Activated naive CD4-positive, alpha-beta T cell treated with anti-CD3 and anti-CD28 coated beads, Interleukin-2, amount 50 U/mL, for 16 hours (primary cell): Measurements from ENCODE around the gene NCEH1.
"Not testable (repeated sequence)": the region's sequence is repeated elsewhere in the genome, so short reads cannot be mapped to it uniquely, and the experiment has no call there.

Experiments
- DNase-seq: peaks from one replicate; pipeline ENCODE4 v3.0.0-alpha.2; 2020

The NCEH1 gene, protein sequence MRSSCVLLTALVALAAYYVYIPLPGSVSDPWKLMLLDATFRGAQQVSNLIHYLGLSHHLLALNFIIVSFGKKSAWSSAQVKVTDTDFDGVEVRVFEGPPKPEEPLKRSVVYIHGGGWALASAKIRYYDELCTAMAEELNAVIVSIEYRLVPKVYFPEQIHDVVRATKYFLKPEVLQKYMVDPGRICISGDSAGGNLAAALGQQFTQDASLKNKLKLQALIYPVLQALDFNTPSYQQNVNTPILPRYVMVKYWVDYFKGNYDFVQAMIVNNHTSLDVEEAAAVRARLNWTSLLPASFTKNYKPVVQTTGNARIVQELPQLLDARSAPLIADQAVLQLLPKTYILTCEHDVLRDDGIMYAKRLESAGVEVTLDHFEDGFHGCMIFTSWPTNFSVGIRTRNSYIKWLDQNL

GRCh38 chr3:172710664-172711453 is at the start of gene NCEH1:
Gene NCEH1, minus strand, starts transcription at chr3:172711067. Its CDS starts 83 bp downstream, at chr3:172710984.
- DNase-seq, result peak; percentile 63

GRCh38 chr3:172760416-172760815 is 49.5 kb upstream of the NCEH1 start:
- DNase-seq, result not testable (repeated sequence)

DNA sequence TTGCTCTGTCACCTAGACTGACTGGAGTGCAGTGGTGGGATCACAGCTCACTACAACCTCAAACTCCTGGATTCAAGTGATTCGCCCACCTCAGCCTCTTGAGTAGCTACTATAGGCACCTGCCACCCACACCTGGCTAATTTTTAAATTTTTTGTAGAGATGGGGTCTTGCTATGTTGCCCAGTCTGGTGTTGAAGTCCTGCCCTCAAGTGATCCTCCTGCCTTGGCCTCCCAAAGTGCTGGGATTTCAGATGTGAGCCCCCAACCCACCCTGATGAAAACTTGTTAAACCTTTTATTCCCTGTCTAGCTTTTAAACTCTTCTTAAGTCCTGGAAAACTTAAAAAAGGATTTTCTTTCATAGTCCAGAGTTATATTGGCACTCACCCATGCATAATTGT is 42.3 kb upstream of the NCEH1 start:
- no peak for DNase-seq

- no peak for DNase-seq
Observed at GRCh38 chr3:172752651-172753050, 41.8 kb upstream of the NCEH1 start.

DNA sequence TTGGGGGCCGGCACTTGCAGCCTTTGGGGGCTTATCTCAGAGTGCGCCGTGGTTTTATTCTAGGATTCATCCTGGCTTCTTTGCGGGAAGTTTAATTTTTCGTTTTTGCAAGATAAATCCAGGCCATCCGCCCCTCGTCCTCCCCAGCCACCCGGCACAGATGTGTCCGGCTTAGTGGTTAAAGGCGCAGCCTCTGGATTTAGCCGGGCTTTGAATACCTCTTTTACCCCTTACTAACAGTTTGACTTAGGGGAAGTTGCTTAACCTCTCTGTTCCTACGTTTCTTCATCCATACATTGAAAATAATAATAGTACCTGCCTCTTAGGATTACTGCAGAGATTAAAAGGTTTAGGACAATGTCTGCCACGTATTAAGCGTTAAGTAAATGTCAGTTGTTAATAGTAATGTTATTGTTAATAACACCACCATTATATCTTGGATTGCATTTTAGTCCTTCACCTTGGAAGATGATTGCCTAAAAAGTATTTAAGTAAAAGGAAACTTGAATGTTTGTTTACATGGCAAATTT is 40.4 kb upstream of the NCEH1 start:
- no peak for DNase-seq

- DNase-seq, result peak; percentile 96
Observed at GRCh38 chr3:172750368-172751174, 39.7 kb upstream of the NCEH1 start, which contains the start of gene ECT2. Gene ECT2, plus strand, starts transcription at chr3:172750726. Its CDS starts 3,805 bp downstream, at chr3:172754531.

GRCh38 chr3:172750069-172750367 is 39.2 kb upstream of the NCEH1 start:
- DNase-seq, result no peak

GRCh38 chr3:172749230-172749965 is 38.5 kb upstream of the NCEH1 start:
- DNase-seq, result no peak

DNA sequence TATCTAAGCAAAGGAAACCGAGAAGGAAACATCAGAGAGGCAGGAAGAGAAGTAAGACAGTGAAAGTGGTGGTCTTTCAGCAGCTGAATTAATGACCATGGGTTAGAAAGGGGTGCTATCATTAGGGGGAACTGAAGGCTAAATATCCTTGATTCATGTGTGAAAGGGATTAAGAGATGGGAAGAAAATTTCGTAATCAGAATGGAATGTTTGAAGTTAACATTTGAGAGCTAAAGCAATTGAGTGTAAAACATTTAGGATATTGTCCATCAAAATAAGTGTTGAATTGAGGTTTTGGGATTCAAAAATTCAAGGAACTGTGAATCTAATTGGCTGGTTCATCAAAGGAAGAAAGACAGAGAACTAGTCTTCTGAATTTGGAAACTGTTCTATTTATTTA is 35.6 kb upstream of the NCEH1 start:
- DNase-seq, result no peak

- no peak for DNase-seq
Observed at GRCh38 chr3:172739462-172739861, 28.6 kb upstream of the NCEH1 start.

DNA sequence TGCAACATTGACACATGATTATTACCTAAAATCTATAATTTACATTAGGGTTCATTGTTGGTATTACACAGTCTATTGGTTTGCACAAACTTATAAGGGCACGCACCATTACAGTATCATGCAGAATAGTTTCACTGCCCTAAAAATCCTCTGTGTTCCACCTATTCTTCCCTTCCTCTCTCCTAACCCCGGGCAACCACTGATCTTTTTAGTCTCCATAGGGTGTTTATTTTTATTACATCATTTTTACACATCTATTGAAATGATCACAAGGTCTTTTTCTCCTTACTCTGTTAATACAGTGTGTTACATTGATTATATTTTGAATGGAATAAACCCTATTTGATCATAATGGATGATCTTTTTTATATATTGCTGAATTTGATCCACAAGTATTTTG is 24.1 kb upstream of the NCEH1 start:
- no peak for DNase-seq

DNA sequence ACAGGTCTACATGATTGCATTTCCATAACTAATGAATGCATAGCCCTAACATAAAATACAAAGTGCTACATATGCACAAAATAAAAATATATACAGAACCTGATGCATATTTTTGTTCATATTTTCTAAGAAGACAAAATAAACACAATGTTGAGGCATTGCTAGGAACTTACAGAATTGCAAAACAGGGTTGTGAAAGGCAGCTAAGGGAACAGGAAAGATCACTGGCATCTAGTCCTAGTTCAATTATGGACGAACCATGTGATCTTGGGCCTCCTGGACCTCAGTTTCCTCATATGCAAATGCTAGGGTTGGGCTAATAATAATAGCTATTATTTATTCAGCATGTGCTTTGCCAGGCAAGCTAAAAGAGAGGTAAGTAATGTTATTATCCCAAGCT is 15.5 kb upstream of the NCEH1 start:
- DNase-seq, result no peak

DNA sequence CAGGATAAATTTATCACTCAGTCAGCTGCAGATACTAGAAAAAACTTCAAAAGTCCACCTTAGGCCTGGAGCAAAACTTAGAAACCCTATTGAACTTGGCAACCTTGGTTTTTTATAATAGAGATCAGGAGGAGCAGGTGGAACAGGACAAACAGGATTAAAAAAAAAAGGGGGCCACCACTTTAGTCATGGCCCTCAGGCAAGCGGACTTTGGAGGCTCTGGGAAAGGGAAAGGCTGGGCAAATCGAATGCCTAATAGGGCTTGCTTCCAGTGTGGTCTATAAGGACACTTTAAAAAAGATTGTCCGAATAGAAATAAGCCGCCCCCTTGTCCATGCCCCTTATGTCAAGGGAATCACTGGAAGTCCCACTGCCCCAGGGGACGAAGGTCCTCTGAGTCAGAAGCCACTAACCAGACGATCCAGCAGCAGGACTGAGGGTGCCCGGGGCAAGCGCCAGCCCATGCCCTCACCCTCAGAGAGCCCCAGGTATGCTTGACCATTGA is 11.7 kb upstream of the NCEH1 start:
- not testable (repeated sequence) for DNase-seq

DNA sequence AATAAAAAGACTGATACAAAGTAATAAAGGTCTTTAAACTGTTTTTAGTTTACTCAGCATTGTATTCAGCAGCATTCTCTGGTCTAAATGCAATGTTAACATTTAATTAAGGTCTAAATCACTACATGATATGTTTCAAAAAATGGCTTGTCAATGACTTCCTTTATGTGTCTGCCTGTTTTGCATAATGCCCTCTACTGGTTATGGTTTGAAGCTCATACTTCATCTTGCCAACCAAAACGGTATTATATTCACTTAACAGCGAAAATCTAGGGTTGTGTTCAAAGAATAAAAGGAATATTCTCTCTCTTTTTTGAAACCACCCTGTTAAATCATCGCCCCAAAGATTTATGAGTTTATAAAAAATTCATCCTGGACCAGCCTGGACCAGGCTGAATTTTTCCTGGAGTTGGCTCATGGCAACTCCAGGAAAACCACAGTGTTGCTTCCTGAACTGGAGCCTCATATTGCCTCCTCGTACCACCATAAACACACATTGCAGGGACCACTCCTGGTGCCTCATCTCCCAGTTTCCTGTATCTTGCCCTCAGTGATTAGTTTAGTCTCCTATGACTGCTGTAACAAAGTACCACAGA is 6.7 kb upstream of the NCEH1 start:
- DNase-seq, result no peak

DNA sequence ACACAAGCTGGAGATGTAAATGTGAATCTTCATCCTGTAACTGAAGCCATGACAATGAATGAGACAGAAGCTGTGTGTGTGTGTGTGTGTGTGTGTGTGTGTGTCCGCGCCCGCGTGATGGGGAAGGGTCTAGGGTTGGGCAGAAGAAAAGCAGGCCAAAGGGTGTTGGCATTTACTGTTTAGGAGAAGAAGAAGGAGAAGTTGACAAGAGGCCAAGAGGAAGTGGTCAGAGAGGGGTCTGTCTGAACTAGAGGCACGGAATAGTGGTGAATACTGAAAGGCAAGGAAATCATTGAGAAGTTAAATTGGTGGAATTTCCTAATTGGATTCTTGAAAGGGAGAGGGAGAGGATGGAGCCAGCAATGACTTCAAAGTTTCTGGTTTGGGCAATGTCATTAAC is 5.6 kb upstream of the NCEH1 start:
- DNase-seq, result no peak

GRCh38 chr3:172713316-172713715 is 2.4 kb upstream of the NCEH1 start:
- no peak for DNase-seq

DNA sequence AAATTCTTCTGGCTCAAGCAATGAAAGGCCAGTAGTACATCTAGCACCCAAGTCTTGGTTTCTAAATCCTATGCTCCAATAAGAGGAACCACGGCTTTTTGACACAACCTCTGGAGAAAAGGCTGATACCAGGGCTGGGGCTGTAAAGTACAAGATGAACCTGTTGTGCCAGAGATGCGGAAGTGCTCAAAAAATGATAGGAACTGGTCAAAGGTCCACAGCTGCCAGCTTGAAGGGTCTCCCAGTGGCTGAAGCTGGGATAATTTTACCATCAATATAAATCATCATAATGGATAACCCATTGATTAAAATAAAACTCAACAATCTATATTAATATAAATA is 558 bp upstream of the NCEH1 start:
- DNase-seq, result no peak

DNA sequence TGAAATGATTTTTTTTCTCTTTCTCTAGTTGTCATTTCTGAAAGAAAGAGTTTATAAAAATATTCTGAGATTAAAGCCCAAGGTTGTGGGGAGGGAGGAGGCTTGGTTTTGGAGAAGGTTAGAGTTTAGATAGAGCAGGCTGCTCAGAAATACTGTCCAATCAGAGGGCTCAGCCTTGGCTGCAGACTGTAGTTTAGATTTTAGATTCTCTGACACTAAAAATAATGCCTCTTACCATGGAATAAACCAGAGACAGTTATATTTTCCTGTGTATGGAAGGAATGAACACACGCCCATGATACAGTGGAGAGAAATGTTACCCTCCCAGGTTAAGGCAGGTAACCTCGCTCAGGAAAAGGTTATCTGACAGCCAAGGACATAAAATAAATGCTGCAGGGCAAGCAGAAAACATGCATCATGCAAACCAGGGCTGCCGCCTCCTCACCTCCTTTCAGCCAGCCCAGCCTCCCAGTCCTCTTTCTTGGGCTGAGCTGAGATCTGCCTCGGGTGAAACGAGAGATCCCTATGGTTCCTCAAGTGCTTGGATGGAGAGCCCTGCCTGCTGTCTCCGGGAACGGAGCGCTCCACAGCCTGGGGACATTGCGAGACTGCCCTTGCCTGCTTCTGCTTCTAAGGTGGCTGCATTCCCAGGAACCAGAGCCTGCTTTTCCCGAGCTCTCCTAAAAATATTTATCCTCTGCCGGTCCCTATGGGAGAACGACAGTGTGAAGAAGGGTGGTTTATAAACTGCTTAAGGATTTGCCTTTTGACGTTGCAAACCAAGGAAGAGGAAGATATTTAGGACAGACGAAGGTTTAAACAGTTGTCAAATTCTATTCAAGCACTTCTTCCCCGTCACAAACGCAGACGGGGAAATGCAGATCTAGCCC is 848 bp downstream of the NCEH1 start:
- DNase-seq, result peak; percentile 10

DNA sequence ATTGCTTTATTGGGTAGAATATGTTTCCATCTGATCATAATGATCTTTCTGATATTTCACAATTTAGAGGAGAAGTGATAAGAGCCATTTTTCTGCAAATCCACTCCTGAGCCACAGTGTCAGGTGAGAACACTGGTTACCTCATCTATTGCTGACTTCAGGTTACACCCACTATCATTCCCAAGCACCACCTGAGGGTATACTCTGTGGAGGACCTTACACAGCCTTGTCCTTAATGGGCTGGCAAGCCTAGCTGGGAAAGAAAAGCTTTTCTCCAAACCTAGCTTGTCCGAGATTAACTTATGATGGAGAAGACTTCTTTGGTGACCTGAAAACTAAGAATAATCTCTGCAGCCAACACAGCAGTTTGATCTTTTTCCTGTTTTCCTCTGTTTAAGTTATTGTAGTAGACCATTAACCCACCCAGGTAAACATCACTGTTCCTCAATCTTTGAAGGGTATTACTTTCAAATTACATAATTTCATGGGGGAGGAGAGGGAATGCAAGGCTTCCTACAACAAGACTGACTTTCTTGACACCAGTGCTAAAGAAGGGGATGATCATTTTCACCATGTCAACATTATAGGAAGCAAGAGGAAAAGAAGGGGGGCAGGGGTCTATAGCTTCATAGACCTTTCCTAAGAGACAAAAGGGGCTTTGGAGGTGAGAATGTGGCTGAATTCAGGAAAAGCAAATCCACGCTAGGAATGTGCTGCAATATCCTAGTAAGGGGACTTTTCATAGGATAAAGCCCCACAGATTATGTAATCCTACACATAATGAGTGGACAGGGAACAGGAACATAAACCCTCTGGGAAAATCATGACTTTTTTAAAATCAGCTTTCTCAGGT is 1.7 kb downstream of the NCEH1 start:
- DNase-seq, result no peak

GRCh38 chr3:172707967-172708366 is 2.9 kb downstream of the NCEH1 start:
- DNase-seq, result no peak
